HEK293 (cell line): ENCODE data around the gene SMKR1.

Experiments used
- CTCF ChIA-PET: fragments of 350-600 bp; formaldehyde crosslinking; extraction: SDS; loops from one replicate; lab custom pipeline; 2021; ENCODE audit warnings: antibody characterized with exemption; lab: Yijun Ruan, JAX
- POLR2A ChIA-PET: fragments of 300-600 bp; formaldehyde crosslinking; extraction: SDS; loops from one replicate; lab custom pipeline; 2020; ENCODE audit warnings: antibody characterized with exemption, inconsistent platforms; lab: Yijun Ruan, JAX
- H3K27ac ChIP-seq: fragments of 200-500 bp; sonication (Bioruptor generic); 2 replicates; pipeline ENCODE4 v1.5.1; 2014; ENCODE audit warnings: low read depth, low read length, control low read depth, inconsistent platforms; ENCODE audit errors: extremely low read depth
- H3K36me3 ChIP-seq, 2 experiments: fragments of 200-500 bp in 1 of 2; sonication (Bioruptor generic) in 1 of 2; 1 replicate in 1 of 2; 2 replicates in 1 of 2; pipeline ENCODE4 v1.5.1; 2014 to 2017; ENCODE audit warnings: inconsistent platforms in 2 of 2, low read length in 2 of 2; ENCODE audit not compliant: control insufficient read depth in 2 of 2, insufficient read depth in 1 of 2
- H3K4me1 ChIP-seq: fragments of 200-500 bp; sonication (Bioruptor generic); 2 replicates; pipeline ENCODE4 v1.5.1; 2014; ENCODE audit warnings: mild to moderate bottlenecking, low read length, inconsistent platforms; ENCODE audit not compliant: control insufficient read depth, insufficient read depth
- H3K4me3 ChIP-seq: 2 replicates; pipeline ENCODE4 v1.5.1; 2011; ENCODE audit warnings: low read depth, mild to moderate bottlenecking, control low read depth, low read length, moderate library complexity
- H3K9me3 ChIP-seq: fragments of 200-500 bp; sonication (Bioruptor generic); 2 replicates; pipeline ENCODE4 v1.5.1; 2014; ENCODE audit warnings: low read depth, low read length, inconsistent platforms; ENCODE audit not compliant: control insufficient read depth, insufficient read depth
- KLF7 ChIP-seq: fragments of 450-650 bp; formaldehyde crosslinking; IDR thresholded peaks from 2 replicates; pipeline ENCODE4 v1.5.1; 2016; ENCODE audit warnings: missing biosample characterization, missing genetic modification characterization, borderline replicate concordance
- SCRT2 ChIP-seq: fragments of 450-650 bp; formaldehyde crosslinking; IDR thresholded peaks from 2 replicates; pipeline ENCODE4 v1.5.1; 2016; ENCODE audit warnings: missing biosample characterization, missing genetic modification characterization
- WT1 ChIP-seq: fragments of 450-650 bp; formaldehyde crosslinking; IDR thresholded peaks from 2 replicates; pipeline ENCODE4 v1.5.1; 2016; ENCODE audit warnings: missing biosample characterization, missing genetic modification characterization
- ZBTB20 ChIP-seq: fragments of 450-650 bp; formaldehyde crosslinking; IDR thresholded peaks from 2 replicates; pipeline ENCODE4 v1.5.1; 2016; ENCODE audit warnings: missing biosample characterization, missing genetic modification characterization
- ZEB2 ChIP-seq: fragments of 450-650 bp; formaldehyde crosslinking; IDR thresholded peaks from 2 replicates; pipeline ENCODE4 v1.5.1; 2016; ENCODE audit warnings: missing biosample characterization, missing genetic modification characterization
- ZFP3 ChIP-seq: fragments of 450-650 bp; formaldehyde crosslinking; IDR thresholded peaks from 2 replicates; pipeline ENCODE4 v1.5.1; 2016; ENCODE audit warnings: low read depth, missing biosample characterization, missing genetic modification characterization
- ZFP69B ChIP-seq: fragments of 450-650 bp; formaldehyde crosslinking; IDR thresholded peaks from 2 replicates; pipeline ENCODE4 v1.5.1; 2016; ENCODE audit warnings: missing biosample characterization, missing genetic modification characterization
- ZNF19 ChIP-seq: fragments of 450-650 bp; formaldehyde crosslinking; IDR thresholded peaks from 2 replicates; pipeline ENCODE4; 2016; ENCODE audit warnings: missing biosample characterization, missing genetic modification characterization, low read depth
- ZNF223 ChIP-seq: fragments of 450-650 bp; formaldehyde crosslinking; IDR thresholded peaks from 2 replicates; pipeline ENCODE4 v1.5.1; 2016; ENCODE audit warnings: missing biosample characterization, missing genetic modification characterization
- ZNF311 ChIP-seq: fragments of 450-650 bp; formaldehyde crosslinking; IDR thresholded peaks from 2 replicates; pipeline ENCODE4 v1.5.1; 2017; ENCODE audit warnings: missing biosample characterization, missing genetic modification characterization, borderline replicate concordance
- ZNF501 ChIP-seq: fragments of 450-650 bp; formaldehyde crosslinking; IDR thresholded peaks from 2 replicates; pipeline ENCODE4 v1.5.1; 2016; ENCODE audit warnings: missing biosample characterization, missing genetic modification characterization
- ZNF530 ChIP-seq: fragments of 450-650 bp; formaldehyde crosslinking; IDR thresholded peaks from 2 replicates; pipeline ENCODE4 v1.5.1; 2016; ENCODE audit warnings: low read depth, missing biosample characterization, missing genetic modification characterization
- ZNF558 ChIP-seq: fragments of 450-650 bp; formaldehyde crosslinking; IDR thresholded peaks from 2 replicates; pipeline ENCODE4 v1.5.1; 2016; ENCODE audit warnings: missing biosample characterization, missing genetic modification characterization
- ZNF560 ChIP-seq: fragments of 450-650 bp; formaldehyde crosslinking; IDR thresholded peaks from 2 replicates; pipeline ENCODE4 v1.5.1; 2017; ENCODE audit warnings: missing biosample characterization, missing genetic modification characterization, borderline replicate concordance
- ZNF707 ChIP-seq: fragments of 450-650 bp; formaldehyde crosslinking; IDR thresholded peaks from 2 replicates; pipeline ENCODE4 v1.5.1; 2016; ENCODE audit warnings: missing biosample characterization, missing genetic modification characterization
- ZNF747 ChIP-seq: fragments of 450-650 bp; formaldehyde crosslinking; IDR thresholded peaks from 2 replicates; pipeline ENCODE4 v1.5.1; 2016; ENCODE audit warnings: missing biosample characterization, missing genetic modification characterization
- TF ChIP-seq, protein P1 (sequence below): fragments of 450-650 bp; formaldehyde crosslinking; IDR thresholded peaks from 2 replicates; pipeline ENCODE4 v1.5.1; 2016; ENCODE audit warnings: missing biosample characterization, missing genetic modification characterization
- TF ChIP-seq, protein P2 (sequence below): fragments of 450-650 bp; formaldehyde crosslinking; IDR thresholded peaks from 2 replicates; pipeline ENCODE4 v1.5.1; 2016; ENCODE audit warnings: missing biosample characterization, missing genetic modification characterization
- TF ChIP-seq, protein P3 (sequence below): fragments of 450-650 bp; formaldehyde crosslinking; IDR thresholded peaks from 2 replicates; pipeline ENCODE4 v1.5.1; 2016; ENCODE audit warnings: missing biosample characterization, missing genetic modification characterization
- TF ChIP-seq, protein P4 (sequence below): fragments of 450-650 bp; formaldehyde crosslinking; IDR thresholded peaks from 2 replicates; pipeline ENCODE4 v1.5.1; 2016; ENCODE audit warnings: missing biosample characterization, missing genetic modification characterization
- TF ChIP-seq, protein P5 (sequence below): fragments of 450-650 bp; formaldehyde crosslinking; optimal IDR thresholded peaks from 2 replicates; pipeline ENCODE3; 2016; ENCODE audit warnings: missing biosample characterization, mild to moderate bottlenecking, missing genetic modification characterization

Gene SMKR1

DNA sequence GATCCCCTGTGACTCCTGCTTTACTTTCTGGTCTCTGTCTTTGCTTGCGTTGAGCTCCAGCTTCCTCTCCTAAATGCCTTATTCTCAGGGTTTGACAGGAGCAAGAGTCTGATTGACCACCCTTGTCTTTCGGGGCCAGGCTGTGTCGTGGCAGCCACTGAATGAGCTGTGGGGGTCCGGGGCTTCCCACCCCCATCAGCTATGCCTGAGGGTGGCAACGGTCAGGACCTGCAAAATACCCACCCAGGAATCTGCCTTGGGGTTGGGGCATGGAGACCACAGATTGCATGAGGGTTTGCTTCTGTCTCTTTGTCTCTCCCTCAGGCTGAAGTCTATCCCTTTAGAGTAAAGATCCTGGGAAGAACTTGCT, 20.6 kb downstream of the SMKR1 start:
- H3K36me3 ChIP-seq, result no peaks in the 10 kb centered on the region
- no peak overlapping the region for H3K4me3 ChIP-seq
- TF ChIP-seq ZNF223 (no peak), ZBTB20 (tag by site-specific recombination) (0 out of 2 replicates have a peak, but pooled peaks have one; percentile 22), SCRT2 (tag by site-specific recombination) (no peak), ZNF530 (tag by site-specific recombination) (no peak)
- TF ChIP-seq, protein P1, sequence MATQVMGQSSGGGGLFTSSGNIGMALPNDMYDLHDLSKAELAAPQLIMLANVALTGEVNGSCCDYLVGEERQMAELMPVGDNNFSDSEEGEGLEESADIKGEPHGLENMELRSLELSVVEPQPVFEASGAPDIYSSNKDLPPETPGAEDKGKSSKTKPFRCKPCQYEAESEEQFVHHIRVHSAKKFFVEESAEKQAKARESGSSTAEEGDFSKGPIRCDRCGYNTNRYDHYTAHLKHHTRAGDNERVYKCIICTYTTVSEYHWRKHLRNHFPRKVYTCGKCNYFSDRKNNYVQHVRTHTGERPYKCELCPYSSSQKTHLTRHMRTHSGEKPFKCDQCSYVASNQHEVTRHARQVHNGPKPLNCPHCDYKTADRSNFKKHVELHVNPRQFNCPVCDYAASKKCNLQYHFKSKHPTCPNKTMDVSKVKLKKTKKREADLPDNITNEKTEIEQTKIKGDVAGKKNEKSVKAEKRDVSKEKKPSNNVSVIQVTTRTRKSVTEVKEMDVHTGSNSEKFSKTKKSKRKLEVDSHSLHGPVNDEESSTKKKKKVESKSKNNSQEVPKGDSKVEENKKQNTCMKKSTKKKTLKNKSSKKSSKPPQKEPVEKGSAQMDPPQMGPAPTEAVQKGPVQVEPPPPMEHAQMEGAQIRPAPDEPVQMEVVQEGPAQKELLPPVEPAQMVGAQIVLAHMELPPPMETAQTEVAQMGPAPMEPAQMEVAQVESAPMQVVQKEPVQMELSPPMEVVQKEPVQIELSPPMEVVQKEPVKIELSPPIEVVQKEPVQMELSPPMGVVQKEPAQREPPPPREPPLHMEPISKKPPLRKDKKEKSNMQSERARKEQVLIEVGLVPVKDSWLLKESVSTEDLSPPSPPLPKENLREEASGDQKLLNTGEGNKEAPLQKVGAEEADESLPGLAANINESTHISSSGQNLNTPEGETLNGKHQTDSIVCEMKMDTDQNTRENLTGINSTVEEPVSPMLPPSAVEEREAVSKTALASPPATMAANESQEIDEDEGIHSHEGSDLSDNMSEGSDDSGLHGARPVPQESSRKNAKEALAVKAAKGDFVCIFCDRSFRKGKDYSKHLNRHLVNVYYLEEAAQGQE (tag by site-specific recombination), result peak; percentile 20; the same call in 1 of the 2 replicates
- H3K4me1 ChIP-seq, result no peaks in the 10 kb centered on the region
- ChIA-PET POLR2A (no interaction called here), CTCF (no interaction called here)
- H3K9me3 ChIP-seq, result no peaks in the 10 kb centered on the region
- no peak overlapping the region for H3K27ac ChIP-seq

DNA sequence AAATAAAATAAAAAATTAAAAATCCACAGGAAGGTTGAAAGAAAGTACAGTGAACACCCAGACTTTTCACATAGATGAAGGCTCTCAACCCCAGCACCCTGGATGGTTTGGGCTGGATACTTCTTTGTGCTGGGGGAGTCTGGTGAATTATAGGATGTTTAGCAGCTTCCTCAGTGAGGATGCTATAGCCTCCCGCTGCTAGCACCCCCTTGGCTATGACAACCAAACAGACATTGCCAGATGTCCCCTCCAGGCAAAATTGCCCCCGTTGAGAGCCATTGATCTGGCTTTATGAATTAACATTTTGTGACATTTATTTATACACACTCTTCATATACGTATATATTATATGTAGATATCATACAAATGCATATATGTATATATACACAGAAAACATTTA, 21.6 kb downstream of the SMKR1 start:
- TF ChIP-seq, protein P2, sequence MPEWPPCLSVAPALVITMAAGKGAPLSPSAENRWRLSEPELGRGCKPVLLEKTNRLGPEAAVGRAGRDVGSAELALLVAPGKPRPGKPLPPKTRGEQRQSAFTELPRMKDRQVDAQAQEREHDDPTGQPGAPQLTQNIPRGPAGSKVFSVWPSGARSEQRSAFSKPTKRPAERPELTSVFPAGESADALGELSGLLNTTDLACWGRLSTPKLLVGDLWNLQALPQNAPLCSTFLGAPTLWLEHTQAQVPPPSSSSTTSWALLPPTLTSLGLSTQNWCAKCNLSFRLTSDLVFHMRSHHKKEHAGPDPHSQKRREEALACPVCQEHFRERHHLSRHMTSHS (tag by site-specific recombination), result no peak
- TF ChIP-seq, protein P3, sequence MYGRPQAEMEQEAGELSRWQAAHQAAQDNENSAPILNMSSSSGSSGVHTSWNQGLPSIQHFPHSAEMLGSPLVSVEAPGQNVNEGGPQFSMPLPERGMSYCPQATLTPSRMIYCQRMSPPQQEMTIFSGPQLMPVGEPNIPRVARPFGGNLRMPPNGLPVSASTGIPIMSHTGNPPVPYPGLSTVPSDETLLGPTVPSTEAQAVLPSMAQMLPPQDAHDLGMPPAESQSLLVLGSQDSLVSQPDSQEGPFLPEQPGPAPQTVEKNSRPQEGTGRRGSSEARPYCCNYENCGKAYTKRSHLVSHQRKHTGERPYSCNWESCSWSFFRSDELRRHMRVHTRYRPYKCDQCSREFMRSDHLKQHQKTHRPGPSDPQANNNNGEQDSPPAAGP, result no peak
- TF ChIP-seq ZNF707 (tag by site-specific recombination) (no peak), ZNF558 (tag by site-specific recombination) (no peak), ZNF747 (no peak), ZNF311 (tag by site-specific recombination) (no peak), ZFP69B (tag by site-specific recombination) (no peak), ZNF560 (tag by site-specific recombination) (no peak), ZFP3 (no peak), KLF7 (tag by site-specific recombination) (no peak), ZNF19 (tag by site-specific recombination) (no peak), ZEB2 (tag by site-specific recombination) (no peak), ZNF501 (tag by site-specific recombination) (no peak), WT1 (tag by site-specific recombination) (no peak)
- TF ChIP-seq, protein P4, sequence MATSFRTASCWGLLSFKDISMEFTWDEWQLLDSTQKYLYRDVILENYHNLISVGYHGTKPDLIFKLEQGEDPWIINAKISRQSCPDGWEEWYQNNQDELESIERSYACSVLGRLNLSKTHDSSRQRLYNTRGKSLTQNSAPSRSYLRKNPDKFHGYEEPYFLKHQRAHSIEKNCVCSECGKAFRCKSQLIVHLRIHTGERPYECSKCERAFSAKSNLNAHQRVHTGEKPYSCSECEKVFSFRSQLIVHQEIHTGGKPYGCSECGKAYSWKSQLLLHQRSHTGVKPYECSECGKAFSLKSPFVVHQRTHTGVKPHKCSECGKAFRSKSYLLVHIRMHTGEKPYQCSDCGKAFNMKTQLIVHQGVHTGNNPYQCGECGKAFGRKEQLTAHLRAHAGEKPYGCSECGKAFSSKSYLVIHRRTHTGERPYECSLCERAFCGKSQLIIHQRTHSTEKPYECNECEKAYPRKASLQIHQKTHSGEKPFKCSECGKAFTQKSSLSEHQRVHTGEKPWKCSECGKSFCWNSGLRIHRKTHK (tag by site-specific recombination), result no peak
- TF ChIP-seq, protein P1 (tag by site-specific recombination), result no peak
- TF ChIP-seq, protein P5, sequence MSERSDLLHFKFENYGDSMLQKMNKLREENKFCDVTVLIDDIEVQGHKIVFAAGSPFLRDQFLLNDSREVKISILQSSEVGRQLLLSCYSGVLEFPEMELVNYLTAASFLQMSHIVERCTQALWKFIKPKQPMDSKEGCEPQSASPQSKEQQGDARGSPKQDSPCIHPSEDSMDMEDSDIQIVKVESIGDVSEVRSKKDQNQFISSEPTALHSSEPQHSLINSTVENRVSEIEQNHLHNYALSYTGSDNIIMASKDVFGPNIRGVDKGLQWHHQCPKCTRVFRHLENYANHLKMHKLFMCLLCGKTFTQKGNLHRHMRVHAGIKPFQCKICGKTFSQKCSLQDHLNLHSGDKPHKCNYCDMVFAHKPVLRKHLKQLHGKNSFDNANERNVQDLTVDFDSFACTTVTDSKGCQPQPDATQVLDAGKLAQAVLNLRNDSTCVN (tag by site-specific recombination), result no peak
- Histone ChIP-seq H3K9me3 (no peaks in the 10 kb centered on the region), H3K4me3 (no peak overlapping the region), H3K27ac (no peak overlapping the region), H3K4me1 (no peaks in the 10 kb centered on the region), H3K36me3 (no peaks in the 10 kb centered on the region)
- ChIA-PET POLR2A (no interaction called here), CTCF (interaction anchor here (0.6 kb wide), 2 partner anchors 47 to 298 kb away, joined by 3 to 4 read pairs; no protein-coding TSS in a partner anchor)
